Lower leg skin (tissue), 4 donors: Measurements from ENCODE around the gene TRIAP1. TPM values are rescaled to one million over a fixed set of nuclear protein-coding genes. Genes with fewer than 3 reads are reported as not detected.

Experiments used
- DNase-seq, 2 donors: peaks; one replicate each; pipeline ENCODE4 v3.0.0-alpha.2; 2019; ENCODE audit warnings: low spot score in 2 of 2
- H3K4me3 ChIP-seq: fragments of 200-600 bp; sonication (generic); 2 replicates; pipeline ENCODE4 v1.5.1; 2017; ENCODE audit warnings: mild to moderate bottlenecking, low read depth; ENCODE audit not compliant: poor library complexity, severe bottlenecking
- POLR2A ChIP-seq, 2 donors: fragments of 450-650 bp; IDR thresholded peaks; one replicate each; pipeline ENCODE4 v1.6.1; 2016 to 2017; ENCODE audit warnings: antibody characterized with exemption in 2 of 2, mild to moderate bottlenecking in 1 of 2, moderate library complexity in 1 of 2
- WGBS, 2 donors: methylation state at CpG; one replicate each; pipeline ENCODE4 v1.1.5; 2018; 5-methylcytosine and 5-hydroxymethylcytosine counted together
- intact Hi-C: fragments of 100-400 bp; cut with DNase I; formaldehyde crosslinking; loops from one replicate; pipeline ENCODE4 v1.15.0; 2023; ENCODE audit warnings: low total_unique reads
- total RNA-seq, 4 donors: library from RNA; depleted of rRNA; stranded (reverse); fragments of >200 nt; gene quantifications; one replicate each; pipeline ENCODE4 v1.1.0, GENCODE V29; 2016
- TF ChIP-seq, protein P1 (sequence below), 3 donors: fragments of 450-650 bp; IDR thresholded peaks; one replicate each; pipeline ENCODE4 v1.5.1; 2016; ENCODE audit warnings: antibody characterized with exemption in 3 of 3, mild to moderate bottlenecking in 3 of 3, moderate library complexity in 2 of 3

Gene TRIAP1
- total RNA-seq, 4 donors from 2014 or later = 9.6 to 20.2 (median 16.1) TPM

DNA sequence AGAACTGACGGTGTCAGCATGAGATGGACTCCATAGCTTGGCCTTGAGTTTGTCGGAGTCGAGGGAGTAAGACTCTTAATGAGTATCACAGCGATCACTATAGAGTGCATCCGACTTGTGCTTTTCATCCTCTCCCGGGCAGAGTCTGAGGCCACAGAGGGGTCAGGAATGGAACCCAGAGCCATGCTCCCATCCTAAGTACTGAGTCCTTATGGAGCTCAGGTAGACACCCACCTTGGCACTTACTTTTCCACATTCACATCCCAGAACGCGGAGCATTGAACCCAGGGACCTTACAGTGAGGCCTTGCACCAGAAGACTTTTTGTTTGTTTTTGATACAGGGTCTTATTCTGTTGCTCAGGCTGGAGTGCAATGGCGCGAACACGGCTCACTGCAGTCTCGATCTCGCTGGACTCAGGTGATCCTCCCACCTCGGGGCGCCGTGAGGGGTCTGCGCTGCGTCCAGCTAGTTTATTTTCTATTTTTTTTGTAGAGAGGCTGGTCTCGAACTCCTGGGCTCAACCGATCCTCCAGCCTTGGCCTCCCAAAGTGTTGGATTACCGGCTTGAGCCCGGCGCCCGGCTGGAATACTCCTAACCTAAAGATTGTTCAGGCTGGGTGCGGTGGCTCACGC, 24.1 kb upstream of the TRIAP1 start:
- TF ChIP-seq, protein P1, sequence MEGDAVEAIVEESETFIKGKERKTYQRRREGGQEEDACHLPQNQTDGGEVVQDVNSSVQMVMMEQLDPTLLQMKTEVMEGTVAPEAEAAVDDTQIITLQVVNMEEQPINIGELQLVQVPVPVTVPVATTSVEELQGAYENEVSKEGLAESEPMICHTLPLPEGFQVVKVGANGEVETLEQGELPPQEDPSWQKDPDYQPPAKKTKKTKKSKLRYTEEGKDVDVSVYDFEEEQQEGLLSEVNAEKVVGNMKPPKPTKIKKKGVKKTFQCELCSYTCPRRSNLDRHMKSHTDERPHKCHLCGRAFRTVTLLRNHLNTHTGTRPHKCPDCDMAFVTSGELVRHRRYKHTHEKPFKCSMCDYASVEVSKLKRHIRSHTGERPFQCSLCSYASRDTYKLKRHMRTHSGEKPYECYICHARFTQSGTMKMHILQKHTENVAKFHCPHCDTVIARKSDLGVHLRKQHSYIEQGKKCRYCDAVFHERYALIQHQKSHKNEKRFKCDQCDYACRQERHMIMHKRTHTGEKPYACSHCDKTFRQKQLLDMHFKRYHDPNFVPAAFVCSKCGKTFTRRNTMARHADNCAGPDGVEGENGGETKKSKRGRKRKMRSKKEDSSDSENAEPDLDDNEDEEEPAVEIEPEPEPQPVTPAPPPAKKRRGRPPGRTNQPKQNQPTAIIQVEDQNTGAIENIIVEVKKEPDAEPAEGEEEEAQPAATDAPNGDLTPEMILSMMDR (IDR thresholded peaks at IDR 0.05) = no peak
- peak overlapping the region; percentile 86 for H3K4me3 ChIP-seq
- intact Hi-C loops = no loop called here
- DNase-seq = no peak
- WGBS, 2 donors = 62 to 66% methylated on average over 26 of the region's 26 CpGs

GRCh38 chr12:120469450-120470149, 23.4 kb upstream of the TRIAP1 start, which contains the start of gene SRSF9:
Gene SRSF9, minus strand, starts transcription at chr12:120469748. Its CDS starts 139 bp downstream, at chr12:120469609.
- 1% methylated on average over 15 to 22 of the region's 88 CpGs for WGBS, 2 donors
- peak within 1 kb of the TSS; percentile 86 for H3K4me3 ChIP-seq
- intact Hi-C loops = no loop called here
- TF ChIP-seq, protein P1 (IDR thresholded peaks at IDR 0.05) = peak in 1 of 3 donors; percentile 69
- TF ChIP-seq POLR2A (IDR thresholded peaks at IDR 0.05) = peak in 1 of 2 donors; percentile 21
- peak; percentile 91 to 98 for DNase-seq

DNA sequence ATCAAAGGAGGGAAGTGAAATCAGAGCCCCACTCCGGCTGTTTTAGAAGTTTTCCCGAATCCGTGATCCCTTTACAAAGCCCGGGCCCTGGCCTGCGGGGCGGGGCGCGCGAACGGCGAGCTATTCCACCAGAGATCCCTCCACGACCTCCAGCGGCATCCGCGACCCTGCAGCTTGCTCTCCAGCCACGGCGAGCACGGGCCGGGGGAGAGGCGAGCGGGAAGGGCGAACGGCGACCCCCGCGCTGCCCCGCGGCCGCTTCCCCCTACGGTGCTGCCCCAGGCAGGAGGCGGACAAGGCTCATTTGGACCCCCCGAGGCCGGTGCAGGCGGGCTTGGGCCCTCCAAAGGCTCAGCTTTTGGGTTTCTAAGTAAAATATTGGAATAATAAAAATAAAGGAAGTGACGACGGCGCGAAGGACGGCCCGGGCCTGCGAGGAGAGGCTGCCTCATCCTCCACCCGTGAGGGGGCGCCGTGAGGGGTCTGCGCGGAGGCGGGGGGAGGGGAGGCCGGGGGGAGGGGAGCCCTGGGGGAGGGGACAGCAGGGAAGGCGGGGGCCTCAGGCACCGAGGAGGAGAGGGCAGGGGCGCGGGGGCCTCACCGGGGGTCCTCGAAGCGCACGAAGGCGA, 22.8 kb upstream of the TRIAP1 start:
- WGBS, 2 donors = 0 to 2% methylated on average over 32 to 49 of the region's 57 CpGs
- TF ChIP-seq, protein P1 (IDR thresholded peaks at IDR 0.05) = no peak
- TF ChIP-seq POLR2A (IDR thresholded peaks at IDR 0.05) = no peak
- H3K4me3 ChIP-seq = peak overlapping the region; percentile 86
- intact Hi-C loops = no loop called here
- peak in 1 of 2 donors; percentile 88 for DNase-seq

DNA sequence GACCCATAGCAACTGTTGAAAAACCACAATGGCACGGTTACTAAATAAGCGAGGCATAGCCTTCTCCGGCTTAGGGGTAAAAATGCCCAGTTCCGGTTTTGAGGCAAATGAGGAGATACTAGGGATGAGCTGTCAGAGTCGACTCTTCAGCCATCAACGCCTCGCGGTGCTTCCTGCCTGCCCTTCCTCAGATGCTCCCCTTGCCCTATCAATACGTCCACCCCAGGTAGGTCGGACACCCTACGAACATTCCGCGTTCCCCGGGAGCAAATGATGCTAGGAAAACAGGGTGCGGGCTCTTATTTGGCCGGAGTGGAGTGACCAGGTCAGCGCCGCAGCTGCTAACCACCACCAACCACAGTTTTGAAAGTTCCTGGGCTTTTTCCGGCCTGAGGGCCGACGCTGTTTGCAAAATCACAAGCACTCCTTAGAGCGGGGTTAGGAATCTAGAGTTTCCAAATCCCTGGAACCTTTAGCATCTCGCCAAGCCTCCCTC, 22.2 kb upstream of the TRIAP1 start:
- 2 to 9% methylated on average over 9 to 23 of the region's 23 CpGs for WGBS, 2 donors
- TF ChIP-seq POLR2A (IDR thresholded peaks at IDR 0.05) = no peak
- TF ChIP-seq, protein P1 (IDR thresholded peaks at IDR 0.05) = no peak
- peak overlapping the region; percentile 86 for H3K4me3 ChIP-seq
- intact Hi-C loops = no loop called here
- peak in 1 of 2 donors; percentile 84 for DNase-seq

- TF ChIP-seq, protein P1 (IDR thresholded peaks at IDR 0.05) = no peak
- no peak for TF ChIP-seq POLR2A (IDR thresholded peaks at IDR 0.05)
- no peak overlapping the region for H3K4me3 ChIP-seq
- intact Hi-C loops = no loop called here
- DNase-seq = no peak
- 90% methylated on average over 6 of the region's 6 CpGs for WGBS, 2 donors
Observed at GRCh38 chr12:120467439-120467838, 21.3 kb upstream of the TRIAP1 start.
